ENCODE data around the gene SPINK8.
"Not testable (repeated sequence)": the region's sequence is repeated elsewhere in the genome, so short reads cannot be mapped to it uniquely, and the experiment has no call there.

Gene SPINK8

DNA sequence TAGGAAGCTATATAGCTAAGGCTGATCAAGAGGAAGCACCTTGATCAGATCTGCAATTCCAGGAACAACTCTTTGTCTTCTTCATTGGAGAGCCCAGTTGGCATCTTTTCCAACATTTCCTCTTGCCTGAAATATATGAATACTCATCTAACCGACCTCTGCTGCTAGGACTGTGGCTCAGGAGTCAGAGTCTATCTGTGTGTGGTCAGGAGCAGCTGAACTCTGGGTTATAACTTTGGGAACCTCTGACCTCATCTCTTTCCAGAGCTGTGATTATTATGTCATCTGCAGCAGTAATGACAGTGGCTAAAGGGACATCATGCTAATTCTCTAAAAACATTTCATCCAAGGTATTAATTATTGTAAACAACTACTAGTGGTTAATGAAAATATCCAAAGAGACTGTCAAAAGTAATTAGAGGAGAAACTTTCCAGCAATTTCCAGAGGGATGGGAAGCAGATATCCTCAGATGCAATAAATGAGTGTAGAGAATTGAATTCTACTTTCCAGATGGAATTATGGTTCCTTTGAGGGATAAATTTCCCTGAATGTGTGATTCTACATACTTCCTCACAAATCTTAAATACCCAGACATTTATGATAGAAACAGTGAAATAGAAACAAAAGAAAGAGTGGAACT, 11.5 kb upstream of the SPINK8 start (continued):
- TF ChIP-seq OSR1 (CRISPR knock-in tag; IDR thresholded peaks at IDR 0.05) (no peak), ZC3H10 (CRISPR knock-in tag; IDR thresholded peaks at IDR 0.05) (no peak), ZNF565 (CRISPR knock-in tag; conservative IDR thresholded peaks at IDR 0.05; ENCODE audit: low read depth) (no peak), ZFP3 (CRISPR knock-in tag; IDR thresholded peaks at IDR 0.05) (no peak)

DNA sequence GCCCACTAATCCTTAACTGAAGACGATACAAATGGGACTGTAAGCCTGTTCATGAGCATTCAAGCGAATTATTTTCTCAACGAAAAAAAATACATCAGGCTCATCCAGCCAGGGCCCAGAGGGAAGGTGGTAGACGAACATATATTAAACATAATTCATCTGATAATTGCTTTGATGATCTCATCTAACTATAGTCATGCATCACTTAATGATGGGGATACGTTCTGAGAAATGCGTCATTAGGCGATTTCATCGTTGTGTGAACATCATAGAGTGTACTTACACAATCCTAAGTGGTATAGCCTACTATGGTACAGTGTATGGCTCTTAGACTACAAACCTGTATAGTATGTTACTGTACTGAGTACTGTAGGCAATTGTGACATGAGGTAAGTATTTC, 10.0 kb upstream of the SPINK8 start:
- TF ChIP-seq ZFP3 (CRISPR knock-in tag; IDR thresholded peaks at IDR 0.05) (no peak), ZNF565 (CRISPR knock-in tag; conservative IDR thresholded peaks at IDR 0.05; ENCODE audit: low read depth) (no peak), PPARA (CRISPR knock-in tag; IDR thresholded peaks at IDR 0.05; ENCODE audit: borderline replicate concordance) (no peak), ZFP30 (CRISPR knock-in tag; IDR thresholded peaks at IDR 0.05) (no peak), ZNF70 (CRISPR knock-in tag; IDR thresholded peaks at IDR 0.05) (no peak), CSRNP3 (CRISPR knock-in tag; IDR thresholded peaks at IDR 0.05) (no peak), RARB (CRISPR knock-in tag; IDR thresholded peaks at IDR 0.05) (no peak), OSR1 (CRISPR knock-in tag; IDR thresholded peaks at IDR 0.05) (no peak), CSDC2 (CRISPR knock-in tag; IDR thresholded peaks at IDR 0.05) (no peak), ARNTL (CRISPR knock-in tag; IDR thresholded peaks at IDR 0.05; ENCODE audit: borderline replicate concordance, low read depth) (no peak), ZNF8 (CRISPR knock-in tag; IDR thresholded peaks at IDR 0.05) (no peak), POU6F1 (CRISPR knock-in tag; IDR thresholded peaks at IDR 0.05; ENCODE audit: borderline replicate concordance, low read depth) (no peak), ESRRG (CRISPR knock-in tag; IDR thresholded peaks at IDR 0.05) (no peak), ZC3H10 (CRISPR knock-in tag; IDR thresholded peaks at IDR 0.05) (no peak), BACH2 (CRISPR knock-in tag; IDR thresholded peaks at IDR 0.05; ENCODE audit: borderline replicate concordance) (no peak), TSHZ2 (CRISPR knock-in tag; IDR thresholded peaks at IDR 0.05) (no peak), SNAI2 (CRISPR knock-in tag; IDR thresholded peaks at IDR 0.05) (no peak), GLIS3 (CRISPR knock-in tag; IDR thresholded peaks at IDR 0.05) (no peak), ISL1 (CRISPR knock-in tag; IDR thresholded peaks at IDR 0.05) (no peak)
- no peak for ATAC-seq

DNA sequence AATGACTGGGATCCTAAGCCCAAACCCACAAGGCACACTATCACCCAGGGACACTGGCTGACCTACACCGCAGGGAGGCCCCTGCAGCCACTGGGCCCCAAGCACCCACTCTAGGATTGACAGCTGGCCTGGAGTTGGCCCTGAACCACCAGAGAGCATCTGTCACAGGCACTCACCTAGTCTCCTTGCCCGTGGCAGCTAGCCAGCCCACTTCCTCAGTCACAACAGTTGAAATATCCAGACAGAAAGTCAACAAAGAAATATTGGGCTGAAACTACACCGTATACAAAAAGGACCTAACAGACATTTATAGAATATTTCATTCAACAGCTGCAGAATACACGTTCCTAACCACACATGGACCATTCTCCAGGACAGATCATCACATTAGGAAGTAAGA, 5.2 kb upstream of the SPINK8 start:
- no peak for TF ChIP-seq TOX (CRISPR knock-in tag; IDR thresholded peaks at IDR 0.05; ENCODE audit: borderline replicate concordance)
- no peak for ATAC-seq

- not testable (repeated sequence) for ATAC-seq
Observed at GRCh38 chr3:48337536-48337935, 4.1 kb upstream of the SPINK8 start.

DNA sequence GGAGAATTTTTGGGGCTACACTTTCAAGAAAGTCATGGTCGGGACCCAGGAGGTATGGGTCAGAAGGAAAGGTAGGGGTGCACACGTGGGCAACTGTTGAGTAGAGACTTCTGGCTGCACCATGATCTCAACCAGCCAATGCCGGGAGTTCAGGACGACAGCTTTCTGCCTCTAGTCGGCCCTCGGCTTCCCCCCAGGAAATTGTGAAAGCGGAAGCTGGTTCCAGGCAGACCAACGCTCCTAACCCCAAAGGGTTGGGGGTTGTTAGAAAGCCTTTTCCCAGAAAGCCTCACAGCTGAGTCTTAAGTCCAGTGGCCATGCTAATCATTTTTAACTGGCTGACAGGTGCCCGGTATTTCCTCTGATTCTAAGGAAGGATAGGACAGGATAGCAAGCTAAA, 1.8 kb upstream of the SPINK8 start:
- ATAC-seq = not testable (repeated sequence)

- no peak for ATAC-seq
- TF ChIP-seq ZC3H10 (CRISPR knock-in tag; IDR thresholded peaks at IDR 0.05) (no peak), CREB5 (CRISPR knock-in tag; IDR thresholded peaks at IDR 0.05; ENCODE audit: low read depth) (no peak), ARNTL (CRISPR knock-in tag; IDR thresholded peaks at IDR 0.05; ENCODE audit: borderline replicate concordance, low read depth) (no peak), BACH2 (CRISPR knock-in tag; IDR thresholded peaks at IDR 0.05; ENCODE audit: borderline replicate concordance) (no peak), CSRNP3 (CRISPR knock-in tag; IDR thresholded peaks at IDR 0.05) (no peak), SNAI2 (CRISPR knock-in tag; IDR thresholded peaks at IDR 0.05) (no peak), ESRRG (CRISPR knock-in tag; IDR thresholded peaks at IDR 0.05) (no peak), ZNF70 (CRISPR knock-in tag; IDR thresholded peaks at IDR 0.05) (no peak), POU6F1 (CRISPR knock-in tag; IDR thresholded peaks at IDR 0.05; ENCODE audit: borderline replicate concordance, low read depth) (no peak), ZFP30 (CRISPR knock-in tag; IDR thresholded peaks at IDR 0.05) (no peak), OSR1 (CRISPR knock-in tag; IDR thresholded peaks at IDR 0.05) (no peak), CSDC2 (CRISPR knock-in tag; IDR thresholded peaks at IDR 0.05) (no peak), PPARA (CRISPR knock-in tag; IDR thresholded peaks at IDR 0.05; ENCODE audit: borderline replicate concordance) (no peak), RARB (CRISPR knock-in tag; IDR thresholded peaks at IDR 0.05) (no peak), ZFP3 (CRISPR knock-in tag; IDR thresholded peaks at IDR 0.05) (no peak), GLIS3 (CRISPR knock-in tag; IDR thresholded peaks at IDR 0.05) (no peak), ZNF565 (CRISPR knock-in tag; conservative IDR thresholded peaks at IDR 0.05; ENCODE audit: low read depth) (no peak), ZNF8 (CRISPR knock-in tag; IDR thresholded peaks at IDR 0.05) (no peak)
Observed at GRCh38 chr3:48334605-48335004, 1.1 kb upstream of the SPINK8 start.
